Panc1 (cell line): ENCODE data around the gene GABPB1.

Source experiments
- POLR2AphosphoS5 ChIP-seq: IDR thresholded peaks from 2 replicates; pipeline ENCODE4 v1.6.1; 2012; ENCODE audit warnings: mild to moderate bottlenecking, low read depth, low read length, moderate library complexity
- TF ChIP-seq, protein P1 (sequence below): fragments of 450-650 bp; IDR thresholded peaks from 2 replicates; pipeline ENCODE4 v1.5.1; 2017; ENCODE audit warnings: mild to moderate bottlenecking
- TF ChIP-seq, protein P2 (sequence below), 2 experiments: IDR thresholded peaks; 2 replicates each; pipeline ENCODE4 v1.6.1; 2011 to 2012; ENCODE audit warnings: low read depth in 2 of 2, control low read depth in 1 of 2, low read length in 1 of 2, mild to moderate bottlenecking in 1 of 2, moderate library complexity in 1 of 2; ENCODE audit not compliant: insufficient read depth in 1 of 2

DNA sequence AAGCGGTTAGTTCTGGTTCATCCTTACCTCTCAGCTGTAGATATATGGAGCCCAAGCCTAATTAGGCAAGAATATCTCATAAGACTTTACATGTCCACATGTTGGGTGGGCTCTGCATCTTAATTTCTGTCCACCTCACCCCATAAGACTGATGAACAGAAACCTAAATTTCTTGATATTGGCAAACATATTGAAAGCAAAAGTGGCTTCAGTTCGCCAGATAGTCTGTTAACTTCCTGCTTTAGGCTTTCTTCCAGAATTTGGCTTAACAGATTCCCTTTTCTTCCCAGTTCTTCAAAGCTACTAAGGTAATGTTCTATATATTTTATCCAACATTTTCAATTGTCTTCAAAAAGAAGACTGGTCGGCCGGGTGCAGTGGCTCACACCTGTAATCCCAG, 19.7 kb downstream of the GABPB1 start:
- TF ChIP-seq, protein P1, sequence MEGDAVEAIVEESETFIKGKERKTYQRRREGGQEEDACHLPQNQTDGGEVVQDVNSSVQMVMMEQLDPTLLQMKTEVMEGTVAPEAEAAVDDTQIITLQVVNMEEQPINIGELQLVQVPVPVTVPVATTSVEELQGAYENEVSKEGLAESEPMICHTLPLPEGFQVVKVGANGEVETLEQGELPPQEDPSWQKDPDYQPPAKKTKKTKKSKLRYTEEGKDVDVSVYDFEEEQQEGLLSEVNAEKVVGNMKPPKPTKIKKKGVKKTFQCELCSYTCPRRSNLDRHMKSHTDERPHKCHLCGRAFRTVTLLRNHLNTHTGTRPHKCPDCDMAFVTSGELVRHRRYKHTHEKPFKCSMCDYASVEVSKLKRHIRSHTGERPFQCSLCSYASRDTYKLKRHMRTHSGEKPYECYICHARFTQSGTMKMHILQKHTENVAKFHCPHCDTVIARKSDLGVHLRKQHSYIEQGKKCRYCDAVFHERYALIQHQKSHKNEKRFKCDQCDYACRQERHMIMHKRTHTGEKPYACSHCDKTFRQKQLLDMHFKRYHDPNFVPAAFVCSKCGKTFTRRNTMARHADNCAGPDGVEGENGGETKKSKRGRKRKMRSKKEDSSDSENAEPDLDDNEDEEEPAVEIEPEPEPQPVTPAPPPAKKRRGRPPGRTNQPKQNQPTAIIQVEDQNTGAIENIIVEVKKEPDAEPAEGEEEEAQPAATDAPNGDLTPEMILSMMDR: no peak
- TF ChIP-seq POLR2AphosphoS5: no peak
- TF ChIP-seq, protein P2, sequence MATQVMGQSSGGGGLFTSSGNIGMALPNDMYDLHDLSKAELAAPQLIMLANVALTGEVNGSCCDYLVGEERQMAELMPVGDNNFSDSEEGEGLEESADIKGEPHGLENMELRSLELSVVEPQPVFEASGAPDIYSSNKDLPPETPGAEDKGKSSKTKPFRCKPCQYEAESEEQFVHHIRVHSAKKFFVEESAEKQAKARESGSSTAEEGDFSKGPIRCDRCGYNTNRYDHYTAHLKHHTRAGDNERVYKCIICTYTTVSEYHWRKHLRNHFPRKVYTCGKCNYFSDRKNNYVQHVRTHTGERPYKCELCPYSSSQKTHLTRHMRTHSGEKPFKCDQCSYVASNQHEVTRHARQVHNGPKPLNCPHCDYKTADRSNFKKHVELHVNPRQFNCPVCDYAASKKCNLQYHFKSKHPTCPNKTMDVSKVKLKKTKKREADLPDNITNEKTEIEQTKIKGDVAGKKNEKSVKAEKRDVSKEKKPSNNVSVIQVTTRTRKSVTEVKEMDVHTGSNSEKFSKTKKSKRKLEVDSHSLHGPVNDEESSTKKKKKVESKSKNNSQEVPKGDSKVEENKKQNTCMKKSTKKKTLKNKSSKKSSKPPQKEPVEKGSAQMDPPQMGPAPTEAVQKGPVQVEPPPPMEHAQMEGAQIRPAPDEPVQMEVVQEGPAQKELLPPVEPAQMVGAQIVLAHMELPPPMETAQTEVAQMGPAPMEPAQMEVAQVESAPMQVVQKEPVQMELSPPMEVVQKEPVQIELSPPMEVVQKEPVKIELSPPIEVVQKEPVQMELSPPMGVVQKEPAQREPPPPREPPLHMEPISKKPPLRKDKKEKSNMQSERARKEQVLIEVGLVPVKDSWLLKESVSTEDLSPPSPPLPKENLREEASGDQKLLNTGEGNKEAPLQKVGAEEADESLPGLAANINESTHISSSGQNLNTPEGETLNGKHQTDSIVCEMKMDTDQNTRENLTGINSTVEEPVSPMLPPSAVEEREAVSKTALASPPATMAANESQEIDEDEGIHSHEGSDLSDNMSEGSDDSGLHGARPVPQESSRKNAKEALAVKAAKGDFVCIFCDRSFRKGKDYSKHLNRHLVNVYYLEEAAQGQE (IDR thresholded peaks at IDR 0.05; ENCODE audit: insufficient read depth in 1 of 2, low read depth in 2 of 2, low read length in 1 of 2): no peak
